GM12892 (cell line): ENCODE results near the gene SLCO3A1.

Source experiments
- POLR2A ChIP-seq: IDR thresholded peaks from 2 replicates; pipeline ENCODE4 v1.6.1; 2011; ENCODE audit warnings: low read depth, low read length, control low read depth
- POLR2AphosphoS5 ChIP-seq: IDR thresholded peaks from 2 replicates; pipeline ENCODE4 v1.6.1; 2011; ENCODE audit warnings: low read depth, low read length, control low read depth

- no peak for TF ChIP-seq POLR2AphosphoS5
- TF ChIP-seq POLR2A: no peak
These were observed 12.4 kb downstream of the SLCO3A1 start for GRCh38 chr15:91865950-91866349.
